Stimulated activated memory B cell treated with anti-CD40 and anti-IgM and Interleukin-4, amounts not matched to agents 10 μg/mL and 1 μg/mL and 100 μg/mL, for 72 hours (primary cell): ENCODE results near the gene NPAS3.

Experiments
- ATAC-seq: fragments of 150-1000 bp; cut with Tn5 transposase; 2 replicates; pipeline ENCODE4 v1.10.0; 2021
- H3K27ac Mint-ChIP-seq: one replicate; pipeline ENCODE4 v1.8.0; 2022; ENCODE audit warnings: mild to moderate bottlenecking, mixed read lengths
- H3K27me3 Mint-ChIP-seq: one replicate; pipeline ENCODE4 v1.8.0; 2022; ENCODE audit warnings: mixed read lengths
- H3K36me3 Mint-ChIP-seq: one replicate; pipeline ENCODE4 v1.8.0; 2022; ENCODE audit warnings: mixed read lengths
- H3K4me1 Mint-ChIP-seq: one replicate; pipeline ENCODE4 v1.8.0; 2022; ENCODE audit warnings: mixed read lengths
- H3K4me3 Mint-ChIP-seq: one replicate; pipeline ENCODE4 v1.8.0; 2022; ENCODE audit warnings: mild to moderate bottlenecking, moderate library complexity, mixed read lengths
- H3K9me3 Mint-ChIP-seq: one replicate; pipeline ENCODE4 v1.8.0; 2022; ENCODE audit warnings: mixed read lengths

The NPAS3 gene

GRCh38 chr14:32980178-32980901 is 41.7 kb downstream of the NPAS3 start:
- Mint-ChIP-seq H3K4me1 (no peaks in the 10 kb centered on the region), H3K9me3 (peaks cover 8% of the 10 kb centered on the region), H3K36me3 (no peaks in the 10 kb centered on the region), H3K27me3 (peaks cover 3% of the 10 kb centered on the region), H3K4me3 (no peak overlapping the region), H3K27ac (no peak overlapping the region)
- no peak for ATAC-seq

GRCh38 chr14:32980902-32981501 is 42.3 kb downstream of the NPAS3 start:
- H3K36me3 Mint-ChIP-seq = no peaks in the 10 kb centered on the region
- ATAC-seq = no peak
- no peaks in the 10 kb centered on the region for H3K27me3 Mint-ChIP-seq
- H3K9me3 Mint-ChIP-seq = peaks cover 8% of the 10 kb centered on the region
- H3K4me1 Mint-ChIP-seq = no peaks in the 10 kb centered on the region
- no peak overlapping the region for H3K27ac Mint-ChIP-seq
- H3K4me3 Mint-ChIP-seq = no peak overlapping the region

GRCh38 chr14:32984241-32984930 is 45.7 kb downstream of the NPAS3 start:
- H3K27me3 Mint-ChIP-seq = no peaks in the 10 kb centered on the region
- peaks cover 12% of the 10 kb centered on the region for H3K9me3 Mint-ChIP-seq
- no peak overlapping the region for H3K27ac Mint-ChIP-seq
- no peak for ATAC-seq
- H3K4me1 Mint-ChIP-seq = no peaks in the 10 kb centered on the region
- H3K36me3 Mint-ChIP-seq = no peaks in the 10 kb centered on the region
- H3K4me3 Mint-ChIP-seq = no peak overlapping the region

- Mint-ChIP-seq H3K4me3 (no peak overlapping the region), H3K4me1 (no peaks in the 10 kb centered on the region), H3K27me3 (no peaks in the 10 kb centered on the region), H3K9me3 (peaks cover 15% of the 10 kb centered on the region), H3K36me3 (no peaks in the 10 kb centered on the region), H3K27ac (no peak overlapping the region)
- no peak for ATAC-seq
These were observed 47.2 kb downstream of the NPAS3 start for GRCh38 chr14:32985866-32986265.

- no peaks in the 10 kb centered on the region for H3K27me3 Mint-ChIP-seq
- ATAC-seq = no peak
- H3K4me1 Mint-ChIP-seq = no peaks in the 10 kb centered on the region
- H3K27ac Mint-ChIP-seq = no peak overlapping the region
- H3K9me3 Mint-ChIP-seq = peaks cover 12% of the 10 kb centered on the region
- no peak overlapping the region for H3K4me3 Mint-ChIP-seq
- H3K36me3 Mint-ChIP-seq = no peaks in the 10 kb centered on the region
These were observed 48.3 kb downstream of the NPAS3 start for GRCh38 chr14:32986791-32987540.

- Mint-ChIP-seq H3K4me1 (no peaks in the 10 kb centered on the region), H3K9me3 (peaks cover 22% of the 10 kb centered on the region), H3K36me3 (no peaks in the 10 kb centered on the region), H3K27ac (no peak overlapping the region), H3K4me3 (no peak overlapping the region), H3K27me3 (no peaks in the 10 kb centered on the region)
- no peak for ATAC-seq
These were observed 53.0 kb downstream of the NPAS3 start for GRCh38 chr14:32991691-32992090.

- no peak for ATAC-seq
- Mint-ChIP-seq H3K9me3 (peaks cover 23% of the 10 kb centered on the region), H3K27ac (no peak overlapping the region), H3K4me1 (no peaks in the 10 kb centered on the region), H3K36me3 (no peaks in the 10 kb centered on the region), H3K4me3 (no peak overlapping the region), H3K27me3 (no peaks in the 10 kb centered on the region)
These were observed 55.2 kb downstream of the NPAS3 start for GRCh38 chr14:32993921-32994320.

- Mint-ChIP-seq H3K4me1 (no peaks in the 10 kb centered on the region), H3K27ac (no peak overlapping the region), H3K27me3 (no peaks in the 10 kb centered on the region), H3K4me3 (no peak overlapping the region), H3K36me3 (no peaks in the 10 kb centered on the region), H3K9me3 (peaks cover 18% of the 10 kb centered on the region)
- no peak for ATAC-seq
These were observed 57.7 kb downstream of the NPAS3 start for GRCh38 chr14:32996343-32996742.

- peaks cover 9% of the 10 kb centered on the region for H3K9me3 Mint-ChIP-seq
- H3K27me3 Mint-ChIP-seq = no peaks in the 10 kb centered on the region
- ATAC-seq = no peak
- no peak overlapping the region for H3K27ac Mint-ChIP-seq
- H3K4me1 Mint-ChIP-seq = no peaks in the 10 kb centered on the region
- no peak overlapping the region for H3K4me3 Mint-ChIP-seq
- H3K36me3 Mint-ChIP-seq = no peaks in the 10 kb centered on the region
These were observed 59.8 kb downstream of the NPAS3 start for GRCh38 chr14:32998433-32998832.

GRCh38 chr14:33009673-33010072 is 71.0 kb downstream of the NPAS3 start:
- H3K27ac Mint-ChIP-seq = no peak overlapping the region
- H3K4me3 Mint-ChIP-seq = no peak overlapping the region
- H3K27me3 Mint-ChIP-seq = no peaks in the 10 kb centered on the region
- no peaks in the 10 kb centered on the region for H3K9me3 Mint-ChIP-seq
- no peak for ATAC-seq
- H3K36me3 Mint-ChIP-seq = no peaks in the 10 kb centered on the region
- H3K4me1 Mint-ChIP-seq = no peaks in the 10 kb centered on the region

GRCh38 chr14:33010495-33010894 is 71.8 kb downstream of the NPAS3 start:
- Mint-ChIP-seq H3K27ac (no peak overlapping the region), H3K9me3 (no peaks in the 10 kb centered on the region), H3K4me1 (no peaks in the 10 kb centered on the region), H3K27me3 (no peaks in the 10 kb centered on the region), H3K4me3 (no peak overlapping the region), H3K36me3 (no peaks in the 10 kb centered on the region)
- no peak for ATAC-seq

GRCh38 chr14:33014710-33015109 is 76.0 kb downstream of the NPAS3 start:
- no peaks in the 10 kb centered on the region for H3K36me3 Mint-ChIP-seq
- no peaks in the 10 kb centered on the region for H3K4me1 Mint-ChIP-seq
- H3K27ac Mint-ChIP-seq = no peak overlapping the region
- no peak overlapping the region for H3K4me3 Mint-ChIP-seq
- ATAC-seq = peak; percentile 29
- no peaks in the 10 kb centered on the region for H3K27me3 Mint-ChIP-seq
- H3K9me3 Mint-ChIP-seq = no peaks in the 10 kb centered on the region

- Mint-ChIP-seq H3K4me1 (no peaks in the 10 kb centered on the region), H3K27me3 (no peaks in the 10 kb centered on the region), H3K36me3 (no peaks in the 10 kb centered on the region), H3K9me3 (no peaks in the 10 kb centered on the region), H3K27ac (no peak overlapping the region), H3K4me3 (no peak overlapping the region)
- ATAC-seq = no peak
These were observed 77.9 kb downstream of the NPAS3 start for GRCh38 chr14:33016613-33017012.

GRCh38 chr14:33017016-33017415 is 78.3 kb downstream of the NPAS3 start:
- ATAC-seq = no peak
- Mint-ChIP-seq H3K4me3 (no peak overlapping the region), H3K27me3 (no peaks in the 10 kb centered on the region), H3K9me3 (no peaks in the 10 kb centered on the region), H3K27ac (no peak overlapping the region), H3K4me1 (no peaks in the 10 kb centered on the region), H3K36me3 (no peaks in the 10 kb centered on the region)

GRCh38 chr14:33019346-33019745 is 80.7 kb downstream of the NPAS3 start:
- no peak overlapping the region for H3K27ac Mint-ChIP-seq
- H3K4me1 Mint-ChIP-seq = no peaks in the 10 kb centered on the region
- H3K9me3 Mint-ChIP-seq = no peaks in the 10 kb centered on the region
- H3K4me3 Mint-ChIP-seq = no peak overlapping the region
- H3K36me3 Mint-ChIP-seq = no peaks in the 10 kb centered on the region
- ATAC-seq = no peak
- no peaks in the 10 kb centered on the region for H3K27me3 Mint-ChIP-seq
